ENCODE data around the gene CCDC38.

Gene CCDC38

DNA sequence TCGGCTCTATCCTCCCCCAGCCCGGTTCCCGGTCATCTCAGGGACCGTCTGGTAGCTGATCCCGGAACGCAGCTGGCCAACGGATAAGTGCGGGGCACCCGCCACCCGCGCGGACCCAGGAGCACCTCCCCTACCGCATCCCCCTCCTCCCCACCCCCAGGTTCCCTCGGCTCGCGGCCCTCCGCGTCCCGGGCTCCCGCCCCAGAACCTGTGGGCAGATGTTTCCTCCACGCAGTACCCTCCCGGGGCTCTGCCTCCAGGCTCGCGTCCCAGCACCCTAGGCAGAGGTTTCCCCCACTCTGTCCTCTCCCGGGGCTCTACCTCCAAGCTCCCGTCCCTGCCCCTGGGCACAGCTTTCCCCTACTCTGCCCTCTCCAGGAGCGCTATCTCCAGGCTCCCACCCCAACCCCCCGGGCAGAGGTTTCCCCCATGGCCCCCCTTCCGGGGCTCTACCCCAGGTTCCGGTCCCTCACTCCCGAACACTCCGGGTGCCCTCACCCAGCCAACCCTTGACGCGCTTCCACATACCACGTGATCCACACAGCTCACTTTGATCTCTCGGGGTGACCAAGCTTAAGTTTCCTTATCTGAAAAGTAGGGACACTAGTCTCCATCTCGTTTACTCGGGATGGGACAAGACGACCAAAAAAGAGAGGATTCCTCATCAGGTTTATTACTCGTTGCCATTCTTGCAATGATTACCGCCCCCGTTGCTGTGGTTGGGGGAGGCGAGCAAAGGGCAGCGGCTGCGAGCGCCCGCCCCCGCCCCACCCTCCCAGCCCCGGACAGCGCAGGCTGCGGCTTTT is at the start of gene CCDC38:
Gene CCDC38 (minus strand): TSS at position 91 of the 806 bp plus-strand sequence. CDS start 6,105 bp downstream, outside the sequence.
- Mint-ChIP-seq H3K27me3 (ENCODE audit: low read depth) (peaks cover 15% of the 10 kb centered on the region), H3K27ac (peak within 1 kb of the TSS; percentile 88), H3K36me3 (ENCODE audit: low read depth) (no peaks in the 10 kb centered on the region), H3K4me3 (peak within 1 kb of the TSS; percentile 91), H3K4me1 (ENCODE audit: low read depth) (peaks cover 11% of the 10 kb centered on the region), H3K9me3 (no peaks in the 10 kb centered on the region)
- DNase-seq (ENCODE audit: low spot score), result peak; percentile 80

GRCh38 chr12:95990136-95990535 is 47.7 kb upstream of the CCDC38 start:
- Mint-ChIP-seq H3K4me3 (no peak overlapping the region), H3K36me3 (ENCODE audit: low read depth) (no peaks in the 10 kb centered on the region), H3K9me3 (no peaks in the 10 kb centered on the region), H3K4me1 (ENCODE audit: low read depth) (no peaks in the 10 kb centered on the region), H3K27me3 (ENCODE audit: low read depth) (peaks cover 7% of the 10 kb centered on the region), H3K27ac (no peak overlapping the region)
- no peak for DNase-seq (ENCODE audit: low spot score)

GRCh38 chr12:95989504-95990123 is 47.2 kb upstream of the CCDC38 start:
- peaks cover 7% of the 10 kb centered on the region for H3K27me3 Mint-ChIP-seq (ENCODE audit: low read depth)
- H3K9me3 Mint-ChIP-seq, result no peaks in the 10 kb centered on the region
- H3K4me3 Mint-ChIP-seq, result no peak overlapping the region
- H3K4me1 Mint-ChIP-seq (ENCODE audit: low read depth), result no peaks in the 10 kb centered on the region
- H3K27ac Mint-ChIP-seq, result no peak overlapping the region
- no peaks in the 10 kb centered on the region for H3K36me3 Mint-ChIP-seq (ENCODE audit: low read depth)
- DNase-seq (ENCODE audit: low spot score), result no peak

- Mint-ChIP-seq H3K27ac (no peak overlapping the region), H3K4me1 (ENCODE audit: low read depth) (no peaks in the 10 kb centered on the region), H3K9me3 (no peaks in the 10 kb centered on the region), H3K27me3 (ENCODE audit: low read depth) (peaks cover 7% of the 10 kb centered on the region), H3K4me3 (no peak overlapping the region), H3K36me3 (ENCODE audit: low read depth) (no peaks in the 10 kb centered on the region)
- DNase-seq (ENCODE audit: low spot score), result no peak
These were observed 46.3 kb upstream of the CCDC38 start for GRCh38 chr12:95988506-95989275.

- H3K36me3 Mint-ChIP-seq (ENCODE audit: low read depth), result no peaks in the 10 kb centered on the region
- DNase-seq (ENCODE audit: low spot score), result no peak
- H3K4me1 Mint-ChIP-seq (ENCODE audit: low read depth), result no peaks in the 10 kb centered on the region
- peaks cover 4% of the 10 kb centered on the region for H3K27me3 Mint-ChIP-seq (ENCODE audit: low read depth)
- no peak overlapping the region for H3K4me3 Mint-ChIP-seq
- H3K9me3 Mint-ChIP-seq, result no peaks in the 10 kb centered on the region
- H3K27ac Mint-ChIP-seq, result no peak overlapping the region
These were observed 44.5 kb upstream of the CCDC38 start for GRCh38 chr12:95986635-95987570.

GRCh38 chr12:95984682-95985081 is 42.3 kb upstream of the CCDC38 start:
- H3K36me3 Mint-ChIP-seq (ENCODE audit: low read depth), result no peaks in the 10 kb centered on the region
- no peak overlapping the region for H3K27ac Mint-ChIP-seq
- H3K4me1 Mint-ChIP-seq (ENCODE audit: low read depth), result no peaks in the 10 kb centered on the region
- H3K27me3 Mint-ChIP-seq (ENCODE audit: low read depth), result no peaks in the 10 kb centered on the region
- H3K4me3 Mint-ChIP-seq, result no peak overlapping the region
- no peak for DNase-seq (ENCODE audit: low spot score)
- no peaks in the 10 kb centered on the region for H3K9me3 Mint-ChIP-seq

GRCh38 chr12:95982602-95983001 is 40.2 kb upstream of the CCDC38 start:
- H3K9me3 Mint-ChIP-seq, result no peaks in the 10 kb centered on the region
- no peaks in the 10 kb centered on the region for H3K27me3 Mint-ChIP-seq (ENCODE audit: low read depth)
- DNase-seq (ENCODE audit: low spot score), result no peak
- no peaks in the 10 kb centered on the region for H3K4me1 Mint-ChIP-seq (ENCODE audit: low read depth)
- no peak overlapping the region for H3K4me3 Mint-ChIP-seq
- no peaks in the 10 kb centered on the region for H3K36me3 Mint-ChIP-seq (ENCODE audit: low read depth)
- no peak overlapping the region for H3K27ac Mint-ChIP-seq

DNA sequence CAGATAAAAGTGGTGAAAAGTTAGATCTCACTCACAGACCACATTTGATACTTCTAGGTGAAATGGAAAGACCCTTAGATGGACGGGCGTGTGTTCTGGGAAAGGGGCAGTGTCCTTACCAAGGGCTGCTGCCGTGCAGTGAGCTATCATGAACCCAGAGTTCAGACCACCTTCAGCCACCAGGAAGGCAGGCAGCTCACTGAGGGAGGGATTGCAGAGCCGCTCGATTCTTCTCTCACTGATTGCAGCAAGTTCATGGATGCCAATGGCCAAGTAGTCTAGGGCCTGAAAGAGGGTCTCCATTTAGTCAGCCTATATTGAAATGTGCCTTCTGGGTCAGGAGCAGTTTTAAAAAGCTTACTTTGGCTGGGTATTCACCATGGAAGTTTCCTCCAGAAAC is 38.0 kb upstream of the CCDC38 start:
- H3K4me3 Mint-ChIP-seq, result no peak overlapping the region
- no peaks in the 10 kb centered on the region for H3K27me3 Mint-ChIP-seq (ENCODE audit: low read depth)
- H3K9me3 Mint-ChIP-seq, result no peaks in the 10 kb centered on the region
- H3K36me3 Mint-ChIP-seq (ENCODE audit: low read depth), result no peaks in the 10 kb centered on the region
- DNase-seq (ENCODE audit: low spot score), result no peak
- no peaks in the 10 kb centered on the region for H3K4me1 Mint-ChIP-seq (ENCODE audit: low read depth)
- no peak overlapping the region for H3K27ac Mint-ChIP-seq

DNA sequence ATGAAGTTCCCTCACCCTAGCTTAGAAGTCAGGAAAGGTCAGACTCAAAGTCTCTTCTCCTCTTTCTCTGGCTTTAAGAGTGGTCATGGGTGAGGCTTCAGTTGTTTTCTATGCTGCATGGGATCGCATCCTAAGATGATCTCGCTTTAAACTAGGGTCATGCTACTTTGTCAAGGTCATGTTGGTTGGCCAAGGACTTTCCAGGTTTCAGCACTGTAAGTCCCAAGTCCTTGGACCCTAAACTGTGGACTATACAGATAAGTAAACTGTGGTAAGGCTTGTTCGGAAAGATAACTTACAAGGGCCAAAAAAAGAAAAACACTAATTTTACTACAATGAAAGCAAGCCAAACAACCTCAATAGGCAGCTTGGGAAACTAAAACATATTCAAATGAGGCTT is 36.4 kb upstream of the CCDC38 start:
- Mint-ChIP-seq H3K9me3 (no peaks in the 10 kb centered on the region), H3K4me3 (no peak overlapping the region), H3K36me3 (ENCODE audit: low read depth) (no peaks in the 10 kb centered on the region), H3K4me1 (ENCODE audit: low read depth) (no peaks in the 10 kb centered on the region), H3K27ac (no peak overlapping the region), H3K27me3 (ENCODE audit: low read depth) (no peaks in the 10 kb centered on the region)
- no peak for DNase-seq (ENCODE audit: low spot score)

GRCh38 chr12:95978351-95978750 is 35.9 kb upstream of the CCDC38 start:
- Mint-ChIP-seq H3K9me3 (no peaks in the 10 kb centered on the region), H3K4me1 (ENCODE audit: low read depth) (no peaks in the 10 kb centered on the region), H3K27me3 (ENCODE audit: low read depth) (no peaks in the 10 kb centered on the region), H3K4me3 (no peak overlapping the region), H3K36me3 (ENCODE audit: low read depth) (no peaks in the 10 kb centered on the region), H3K27ac (no peak overlapping the region)
- no peak for DNase-seq (ENCODE audit: low spot score)

DNA sequence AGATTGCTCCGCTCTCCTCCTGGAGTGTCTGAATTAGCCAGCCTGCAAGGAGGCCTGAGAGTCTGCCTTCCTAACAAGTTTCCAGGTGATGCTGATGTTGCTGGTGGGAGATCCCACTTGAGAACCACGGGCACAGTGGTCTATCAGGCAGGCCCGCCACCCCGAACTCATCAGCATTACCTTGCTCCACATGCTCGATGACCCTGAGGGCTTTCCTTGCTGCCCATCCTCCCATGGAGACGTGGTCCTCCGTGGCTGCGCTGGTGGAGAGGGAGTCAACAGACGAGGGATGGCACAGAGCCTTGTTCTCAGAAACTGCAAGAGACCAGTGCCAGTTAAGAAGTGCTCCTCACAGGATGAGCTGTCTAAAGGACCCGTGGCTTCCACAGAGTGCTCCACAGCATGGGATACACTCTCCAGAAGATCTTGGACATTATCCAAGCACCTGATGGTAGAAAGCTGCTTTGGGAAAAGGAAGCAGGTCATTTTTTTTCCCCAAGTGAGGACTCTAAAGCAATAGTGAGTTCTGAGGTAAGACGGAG is 35.4 kb upstream of the CCDC38 start:
- DNase-seq (ENCODE audit: low spot score), result no peak
- no peak overlapping the region for H3K4me3 Mint-ChIP-seq
- no peaks in the 10 kb centered on the region for H3K9me3 Mint-ChIP-seq
- no peaks in the 10 kb centered on the region for H3K4me1 Mint-ChIP-seq (ENCODE audit: low read depth)
- H3K27ac Mint-ChIP-seq, result no peak overlapping the region
- H3K27me3 Mint-ChIP-seq (ENCODE audit: low read depth), result no peaks in the 10 kb centered on the region
- no peaks in the 10 kb centered on the region for H3K36me3 Mint-ChIP-seq (ENCODE audit: low read depth)

DNA sequence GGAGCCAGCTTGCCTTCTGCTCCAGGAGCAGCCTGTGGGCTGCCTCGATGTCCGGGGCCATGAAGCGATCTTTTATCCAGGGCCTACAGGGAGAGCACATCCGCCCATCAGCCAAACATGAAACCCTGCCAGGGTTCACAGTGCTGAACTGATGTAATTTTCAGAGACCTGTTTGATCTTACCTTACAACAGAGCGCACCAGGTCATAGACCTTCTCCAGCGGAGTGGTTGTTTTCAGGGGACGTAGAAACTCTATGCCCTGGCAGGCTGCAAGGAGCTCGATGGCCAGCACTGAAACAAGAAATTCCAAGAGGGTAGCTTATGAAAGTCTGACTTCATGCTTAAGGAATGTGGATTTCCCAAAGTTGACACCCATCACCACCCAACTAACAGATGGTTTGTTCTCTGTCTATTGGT is 34.0 kb upstream of the CCDC38 start:
- H3K4me3 Mint-ChIP-seq, result no peak overlapping the region
- no peaks in the 10 kb centered on the region for H3K4me1 Mint-ChIP-seq (ENCODE audit: low read depth)
- H3K36me3 Mint-ChIP-seq (ENCODE audit: low read depth), result no peaks in the 10 kb centered on the region
- no peak overlapping the region for H3K27ac Mint-ChIP-seq
- no peaks in the 10 kb centered on the region for H3K9me3 Mint-ChIP-seq
- no peaks in the 10 kb centered on the region for H3K27me3 Mint-ChIP-seq (ENCODE audit: low read depth)
- no peak for DNase-seq (ENCODE audit: low spot score)

DNA sequence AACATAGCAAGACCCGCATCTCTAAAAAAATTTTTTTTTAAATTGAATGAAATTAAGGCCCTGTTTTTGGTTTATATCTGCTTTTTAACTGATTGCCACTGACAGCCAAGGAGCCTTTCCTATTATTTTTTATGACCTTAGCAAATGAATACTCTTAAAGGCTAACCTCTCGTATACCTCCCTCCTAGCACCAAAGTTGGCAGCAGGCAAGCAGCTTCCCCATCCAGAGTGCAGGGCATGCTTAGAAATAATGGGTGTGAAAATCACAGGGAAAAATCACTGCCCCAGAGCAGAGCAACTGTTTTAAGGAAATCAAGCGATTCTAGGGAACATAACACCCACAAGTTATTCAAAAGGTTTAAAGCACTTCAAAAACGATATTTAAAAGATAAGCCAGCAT is 33.1 kb upstream of the CCDC38 start:
- Mint-ChIP-seq H3K9me3 (no peaks in the 10 kb centered on the region), H3K4me3 (no peak overlapping the region), H3K4me1 (ENCODE audit: low read depth) (no peaks in the 10 kb centered on the region), H3K27ac (no peak overlapping the region), H3K36me3 (ENCODE audit: low read depth) (no peaks in the 10 kb centered on the region), H3K27me3 (ENCODE audit: low read depth) (no peaks in the 10 kb centered on the region)
- DNase-seq (ENCODE audit: low spot score), result no peak

Data from T-helper 2 cell treated with Interferon-gamma antibody and Interleukin-4, amounts not matched to agents 5 μg/mL and 100 μg/mL, for 36 hours (primary cell).